IPS DF 6.9 (cell line): ENCODE results near the gene OR2AT4.

Source experiments
- DNase-seq: peaks from one replicate; pipeline ENCODE4 v3.0.0-alpha.2; 2013; ENCODE audit warnings: low read depth, low spot score
- H3K27ac ChIP-seq: one replicate; pipeline ENCODE4 v1.5.1; 2013; ENCODE audit warnings: low read length, control low read depth
- H3K27me3 ChIP-seq: 2 replicates; pipeline ENCODE4 v1.6.1; 2013; ENCODE audit warnings: mild to moderate bottlenecking, low read length; ENCODE audit not compliant: control insufficient read depth, insufficient read depth
- H3K36me3 ChIP-seq: 2 replicates; pipeline ENCODE4 v1.6.1; 2013; ENCODE audit warnings: low read length; ENCODE audit not compliant: control insufficient read depth, insufficient read depth
- H3K4me1 ChIP-seq: 2 replicates; pipeline ENCODE4 v1.6.1; 2013; ENCODE audit warnings: low read length; ENCODE audit not compliant: control insufficient read depth, insufficient read depth
- H3K4me3 ChIP-seq: 2 replicates; pipeline ENCODE4 v1.5.1; 2013; ENCODE audit warnings: mild to moderate bottlenecking, low read length
- H3K9me3 ChIP-seq: 2 replicates; pipeline ENCODE4 v1.6.1; 2013; ENCODE audit warnings: low read length, inconsistent platforms; ENCODE audit not compliant: control insufficient read depth, insufficient read depth
- WGBS: extraction: QIAGEN DNeasy Blood & Tissue Kit; methylation state at CpG from one replicate; pipeline ENCODE4 v1.1.7; 2013; ENCODE audit warnings: mixed read lengths, missing lambda C conversion rate; ENCODE audit not compliant: insufficient read length, insufficient coverage; 5-methylcytosine and 5-hydroxymethylcytosine counted together

OR2AT4 gene

DNA sequence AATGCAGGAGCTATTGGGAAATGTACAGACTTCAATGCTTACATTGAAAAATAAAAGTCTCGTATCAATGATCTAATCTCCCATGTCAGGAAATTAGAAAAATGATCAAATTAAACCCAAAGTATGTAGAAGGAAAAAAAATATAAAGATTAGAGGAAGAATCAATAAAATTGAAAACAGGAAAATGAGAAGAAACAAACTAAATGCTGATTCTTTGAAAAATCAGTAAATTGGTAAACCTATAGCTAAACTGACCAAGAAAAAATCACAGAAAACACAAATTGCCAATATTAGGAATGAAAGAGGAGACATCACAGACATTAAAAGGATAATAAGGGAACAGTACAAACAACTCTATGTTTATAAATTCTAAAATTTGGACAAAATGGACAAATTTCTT, 11.8 kb downstream of the OR2AT4 start:
- H3K4me1 ChIP-seq = no peaks in the 10 kb centered on the region
- H3K27me3 ChIP-seq = no peaks in the 10 kb centered on the region
- no peaks in the 10 kb centered on the region for H3K36me3 ChIP-seq
- DNase-seq = no peak
- H3K9me3 ChIP-seq = no peaks in the 10 kb centered on the region
- H3K27ac ChIP-seq = no peak overlapping the region
- H3K4me3 ChIP-seq = no peak overlapping the region
- WGBS = no CpG with 5 or more reads among the region's 1 CpG

DNA sequence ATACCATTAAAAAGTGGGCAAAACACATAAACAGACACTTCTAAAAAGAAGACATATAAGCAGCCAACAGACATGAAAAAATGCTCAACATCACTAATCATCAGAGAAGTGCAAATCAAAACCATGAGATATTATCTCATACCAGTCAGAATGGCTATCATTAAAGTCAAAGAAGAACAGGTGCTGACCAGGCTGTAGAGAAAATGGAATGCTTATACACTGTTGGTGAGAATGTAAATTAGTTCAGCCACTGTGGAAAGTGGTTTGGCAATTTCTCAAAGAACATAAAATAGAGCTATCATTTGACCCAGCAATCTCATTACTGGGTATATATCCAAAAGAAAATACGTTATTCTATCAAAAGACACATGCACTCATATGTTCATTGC, 13.5 kb downstream of the OR2AT4 start:
- no peak for DNase-seq
- no peaks in the 10 kb centered on the region for H3K4me1 ChIP-seq
- H3K27ac ChIP-seq = no peak overlapping the region
- H3K4me3 ChIP-seq = no peak overlapping the region
- no peaks in the 10 kb centered on the region for H3K9me3 ChIP-seq
- no peaks in the 10 kb centered on the region for H3K27me3 ChIP-seq
- H3K36me3 ChIP-seq = no peaks in the 10 kb centered on the region
- WGBS = no CpG with 5 or more reads among the region's 1 CpG

DNA sequence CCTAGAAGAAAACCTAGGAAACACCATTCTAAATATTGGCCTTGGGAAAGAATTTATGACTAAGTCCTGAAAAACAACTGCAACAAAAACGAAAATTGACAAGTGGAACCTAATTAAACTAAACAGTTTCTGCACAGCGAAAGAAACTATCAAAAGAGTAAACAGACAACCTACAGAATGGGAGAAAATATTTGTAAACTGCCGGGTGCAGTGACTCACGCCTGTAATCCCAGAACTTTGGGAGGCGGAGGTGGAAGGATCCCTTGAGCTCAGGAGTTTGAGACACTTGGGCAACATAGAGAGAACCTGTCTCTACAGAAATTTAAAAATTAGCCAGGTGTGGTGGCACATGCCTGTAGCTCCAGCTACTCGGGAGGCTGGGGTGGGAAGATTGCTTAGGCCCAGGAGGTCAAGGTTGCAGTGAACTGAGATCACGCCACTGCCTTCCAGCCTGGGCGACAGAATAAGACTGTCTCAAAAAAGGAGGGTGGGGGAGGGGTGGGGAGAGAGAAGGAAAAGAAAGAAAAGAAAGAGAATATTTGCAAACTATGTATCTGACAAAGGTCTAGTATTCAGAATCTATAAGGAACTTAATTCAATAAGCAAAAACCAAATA, 14.0 kb downstream of the OR2AT4 start:
- no peak for DNase-seq
- Histone ChIP-seq H3K4me1 (no peaks in the 10 kb centered on the region), H3K9me3 (no peaks in the 10 kb centered on the region), H3K27ac (no peak overlapping the region), H3K4me3 (no peak overlapping the region), H3K27me3 (no peaks in the 10 kb centered on the region), H3K36me3 (no peaks in the 10 kb centered on the region)
- WGBS = no CpG with 5 or more reads among the region's 8 CpGs

DNA sequence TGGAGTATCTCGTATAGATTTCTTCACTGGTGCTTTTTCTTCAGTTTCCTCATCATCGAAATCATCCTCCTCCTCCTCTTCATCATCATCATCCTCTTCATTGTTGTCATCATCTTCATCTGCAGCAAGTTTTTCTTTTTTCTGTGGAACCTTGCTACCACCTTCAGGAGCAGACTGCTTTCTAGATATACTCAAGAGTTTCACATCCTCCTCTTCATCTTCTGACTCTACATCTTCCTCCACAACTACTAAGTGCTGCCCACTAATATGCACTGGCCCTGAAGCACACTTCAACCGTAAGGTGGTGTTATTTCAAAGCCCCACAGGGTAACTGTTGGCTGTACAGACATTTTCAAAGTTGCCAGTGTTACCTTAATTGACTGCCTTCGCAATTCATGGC, 17.1 kb downstream of the OR2AT4 start:
- Histone ChIP-seq H3K9me3 (no peaks in the 10 kb centered on the region), H3K27me3 (no peaks in the 10 kb centered on the region), H3K4me1 (no peaks in the 10 kb centered on the region), H3K27ac (no peak overlapping the region), H3K4me3 (no peak overlapping the region), H3K36me3 (no peaks in the 10 kb centered on the region)
- DNase-seq = no peak
- WGBS = 100% methylated on average over 1 of the region's 4 CpGs

DNA sequence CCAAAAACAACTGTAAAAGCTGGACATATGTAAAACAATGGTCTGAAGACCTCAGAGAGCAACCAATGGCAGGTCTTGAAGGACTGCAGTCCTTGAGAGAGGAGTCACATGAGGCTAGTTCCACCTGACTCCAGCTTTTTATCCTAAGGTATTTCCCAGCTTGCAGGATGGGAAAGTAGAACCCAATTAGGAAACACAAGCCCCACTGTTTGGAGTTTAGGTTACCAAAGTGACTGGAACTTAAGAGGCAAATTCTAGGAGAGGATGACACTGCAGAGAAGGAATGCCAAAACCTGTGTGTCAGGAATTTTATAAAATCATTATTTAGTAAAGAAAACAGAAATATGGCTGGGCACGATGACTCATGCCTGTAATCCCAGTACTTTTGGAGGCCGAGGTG, 18.4 kb downstream of the OR2AT4 start:
- no peak for DNase-seq
- Histone ChIP-seq H3K36me3 (no peaks in the 10 kb centered on the region), H3K9me3 (no peaks in the 10 kb centered on the region), H3K27me3 (no peaks in the 10 kb centered on the region), H3K4me1 (no peaks in the 10 kb centered on the region), H3K4me3 (no peak overlapping the region), H3K27ac (no peak overlapping the region)
- no CpG with 5 or more reads among the region's 2 CpGs for WGBS

DNA sequence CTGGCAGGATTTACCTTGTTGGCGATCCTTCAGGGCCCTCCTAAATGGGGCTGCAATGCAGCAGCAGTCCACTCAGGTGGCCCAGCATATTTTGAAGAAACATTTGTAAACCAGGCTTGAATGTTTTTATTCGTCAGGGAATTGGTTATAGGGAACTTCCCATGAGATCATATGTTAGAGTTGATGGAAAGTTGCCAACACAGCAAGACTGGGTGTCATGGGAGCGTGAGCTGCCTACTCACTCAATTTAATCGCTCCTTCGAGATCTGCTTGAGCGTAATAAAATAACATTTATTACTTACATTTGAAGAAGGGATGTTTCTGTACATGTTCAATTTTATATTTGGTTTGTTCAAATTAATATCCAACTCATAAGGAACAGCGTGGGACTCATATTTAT, 19.4 kb downstream of the OR2AT4 start:
- Histone ChIP-seq H3K27ac (no peak overlapping the region), H3K36me3 (no peaks in the 10 kb centered on the region), H3K9me3 (no peaks in the 10 kb centered on the region), H3K27me3 (no peaks in the 10 kb centered on the region), H3K4me1 (no peaks in the 10 kb centered on the region), H3K4me3 (no peak overlapping the region)
- DNase-seq = no peak
- no CpG with 5 or more reads among the region's 7 CpGs for WGBS

DNA sequence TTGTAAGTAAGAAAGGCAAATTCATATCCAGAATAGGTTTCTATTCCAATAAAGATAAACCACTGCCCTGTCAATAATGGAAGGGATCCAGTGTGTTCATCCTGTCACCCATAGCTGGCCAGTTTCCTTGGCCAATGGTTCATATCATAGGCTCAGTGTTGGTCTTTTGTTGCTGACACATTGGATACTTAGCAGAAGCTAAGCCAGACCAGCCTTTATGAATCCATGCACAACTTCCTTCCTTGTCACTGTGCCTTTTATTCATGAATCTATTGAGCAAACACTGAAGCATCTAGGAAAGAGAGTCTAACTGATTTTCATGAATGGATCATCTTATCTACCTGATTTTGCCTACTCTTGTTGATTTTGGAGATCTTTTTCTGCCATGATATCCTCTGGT, 20.0 kb downstream of the OR2AT4 start:
- H3K27me3 ChIP-seq = no peaks in the 10 kb centered on the region
- H3K27ac ChIP-seq = no peak overlapping the region
- no peaks in the 10 kb centered on the region for H3K4me1 ChIP-seq
- H3K9me3 ChIP-seq = no peaks in the 10 kb centered on the region
- H3K4me3 ChIP-seq = no peak overlapping the region
- no peaks in the 10 kb centered on the region for H3K36me3 ChIP-seq
- DNase-seq = no peak

DNA sequence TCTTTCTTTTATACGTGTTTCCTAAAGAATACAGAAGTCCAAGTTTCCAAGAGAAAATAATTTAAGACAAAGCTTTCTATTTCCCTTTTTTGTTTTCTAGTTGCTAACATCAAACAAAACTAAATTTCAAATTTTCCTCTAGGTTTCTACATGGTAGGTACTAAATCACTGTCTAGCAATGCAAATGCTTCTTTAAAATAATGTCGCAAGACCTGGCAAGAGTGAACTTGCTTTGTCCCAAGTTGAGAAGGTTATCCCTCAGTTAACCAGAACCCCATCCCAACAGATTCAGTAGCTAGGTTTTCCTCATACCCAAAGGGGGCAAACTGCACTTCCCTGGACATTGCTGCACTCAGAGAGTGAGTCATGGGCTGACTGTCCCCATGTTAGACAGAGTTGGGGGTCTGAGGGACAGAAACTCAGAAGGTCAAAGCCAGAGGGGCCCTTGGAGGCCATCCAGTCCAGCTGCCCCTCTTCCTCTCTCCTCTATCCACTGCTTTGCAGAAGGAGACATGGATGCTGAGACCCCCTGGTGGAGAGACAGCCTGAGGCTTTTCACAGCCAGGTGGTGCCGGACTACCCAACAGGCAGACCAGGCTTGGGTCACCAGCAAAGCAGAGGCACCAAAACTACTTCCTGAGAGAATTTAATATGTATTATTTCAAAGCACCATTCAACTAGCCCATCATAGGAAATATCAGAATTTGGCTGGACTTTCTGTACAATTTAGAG, 23.1 kb downstream of the OR2AT4 start:
- Histone ChIP-seq H3K4me3 (no peak overlapping the region), H3K36me3 (no peaks in the 10 kb centered on the region), H3K4me1 (no peaks in the 10 kb centered on the region), H3K27ac (no peak overlapping the region), H3K9me3 (no peaks in the 10 kb centered on the region), H3K27me3 (no peaks in the 10 kb centered on the region)
- WGBS = no CpG with 5 or more reads among the region's 3 CpGs
- no peak for DNase-seq

DNA sequence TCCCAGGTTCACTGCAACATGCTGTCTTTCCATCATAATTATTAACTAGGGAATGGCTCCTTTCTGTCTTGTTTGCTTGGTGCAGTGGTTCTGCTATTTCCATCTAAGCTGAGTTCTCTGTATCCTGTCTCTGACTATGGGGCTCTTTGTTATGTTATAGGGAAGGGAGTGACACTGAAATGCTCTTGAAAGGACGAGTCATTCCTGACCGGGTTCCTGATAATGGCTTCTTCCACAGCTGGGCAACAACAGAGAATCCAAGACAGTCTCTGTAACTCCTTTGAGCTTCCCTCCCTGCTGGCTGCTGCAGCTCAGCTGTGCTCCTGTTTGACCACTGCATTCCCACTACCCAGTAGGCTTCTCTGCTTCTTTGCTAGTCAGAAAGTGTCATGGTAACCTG, 24.1 kb downstream of the OR2AT4 start:
- H3K4me3 ChIP-seq = no peak overlapping the region
- no peaks in the 10 kb centered on the region for H3K4me1 ChIP-seq
- H3K27me3 ChIP-seq = no peaks in the 10 kb centered on the region
- H3K36me3 ChIP-seq = no peaks in the 10 kb centered on the region
- no peak overlapping the region for H3K27ac ChIP-seq
- H3K9me3 ChIP-seq = no peaks in the 10 kb centered on the region
- WGBS = no CpG with 5 or more reads among the region's 2 CpGs
- no peak for DNase-seq

DNA sequence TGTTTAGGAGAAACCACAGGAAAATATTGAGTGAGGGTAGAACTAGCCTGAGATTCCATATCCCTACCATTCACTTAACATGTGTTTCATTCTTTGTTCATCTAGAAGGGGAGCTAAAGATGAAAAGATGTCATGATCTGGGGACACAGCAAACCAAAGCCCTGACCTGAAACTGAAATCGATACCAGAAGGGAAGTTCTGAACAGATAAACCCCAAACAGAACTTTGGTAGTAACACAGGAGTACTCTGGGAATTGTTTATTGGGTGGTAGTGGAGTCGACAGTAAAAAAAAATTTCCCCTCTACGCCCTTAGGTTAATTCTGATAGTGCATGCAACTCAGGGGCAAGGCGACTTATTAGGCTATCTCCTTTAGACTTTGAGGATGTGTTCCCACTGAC, 27.2 kb downstream of the OR2AT4 start:
- Histone ChIP-seq H3K4me1 (no peaks in the 10 kb centered on the region), H3K9me3 (no peaks in the 10 kb centered on the region)

DNA sequence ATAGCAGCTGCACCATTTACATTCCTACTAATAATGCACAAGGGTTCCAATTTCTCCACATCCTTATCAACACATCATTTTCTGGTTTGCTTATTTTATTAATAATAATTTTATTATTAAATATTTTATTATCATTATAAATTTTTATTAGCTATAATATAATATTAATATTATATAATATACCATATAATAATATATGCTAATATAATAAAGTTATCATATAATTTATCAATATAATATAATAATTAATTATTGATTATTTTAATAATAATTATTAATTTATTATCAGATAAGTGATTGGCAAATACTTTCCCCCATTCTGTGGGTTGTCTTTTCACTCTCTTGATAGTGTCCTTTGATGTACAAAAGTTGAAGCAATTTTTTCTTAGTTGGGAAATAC, 27.7 kb downstream of the OR2AT4 start:
- Histone ChIP-seq H3K27me3 (no peaks in the 10 kb centered on the region), H3K27ac (no peak overlapping the region), H3K4me1 (no peaks in the 10 kb centered on the region), H3K36me3 (no peaks in the 10 kb centered on the region), H3K9me3 (no peaks in the 10 kb centered on the region), H3K4me3 (no peak overlapping the region)
- no peak for DNase-seq

More for the DNA sequence above, 27.2 kb downstream of the OR2AT4 start:
- DNase-seq = no peak
- no peaks in the 10 kb centered on the region for H3K36me3 ChIP-seq
- no peak overlapping the region for H3K27ac ChIP-seq
- no CpG with 5 or more reads among the region's 4 CpGs for WGBS
- no peaks in the 10 kb centered on the region for H3K27me3 ChIP-seq
- no peak overlapping the region for H3K4me3 ChIP-seq
